Measurements from ENCODE around the gene BIRC7. TPM values are rescaled to one million over a fixed set of nuclear protein-coding genes. Genes with fewer than 3 reads are reported as not detected.
A peak's percentile ranks its signal among the peaks of the same experiment; 100 is the strongest.

The BIRC7 gene
- total RNA-seq, 1 donor from 2014 or later = not detected

DNA sequence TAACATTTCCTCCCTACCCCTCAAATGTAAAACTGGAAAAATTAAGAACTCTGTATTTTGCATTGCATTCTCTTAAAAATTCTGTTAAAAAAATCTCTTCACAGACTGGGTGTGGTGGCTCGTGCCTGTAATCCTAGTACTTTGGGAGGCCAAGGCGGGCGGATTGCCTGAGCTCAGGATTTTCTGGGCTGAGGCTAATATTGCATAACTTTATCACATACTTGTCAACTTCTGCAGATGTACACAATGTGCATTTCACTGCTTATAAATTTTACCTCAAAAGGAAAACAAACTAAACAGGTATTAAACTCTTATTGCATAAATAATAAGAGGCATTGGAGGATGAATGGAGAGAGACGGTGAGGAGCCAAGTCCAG, 40.9 kb upstream of the BIRC7 start:
- Mint-ChIP-seq H3K36me3 (ENCODE audit: low read depth) (peaks cover 29% of the 10 kb centered on the region), H3K9me3 (no peaks in the 10 kb centered on the region), H3K27ac (no peak overlapping the region), H3K4me1 (peaks cover 8% of the 10 kb centered on the region), H3K4me3 (no peak overlapping the region), H3K27me3 (no peaks in the 10 kb centered on the region)
- DNase-seq = no peak
- intact Hi-C loops (cut with micrococcal nuclease) = no loop called here

DNA sequence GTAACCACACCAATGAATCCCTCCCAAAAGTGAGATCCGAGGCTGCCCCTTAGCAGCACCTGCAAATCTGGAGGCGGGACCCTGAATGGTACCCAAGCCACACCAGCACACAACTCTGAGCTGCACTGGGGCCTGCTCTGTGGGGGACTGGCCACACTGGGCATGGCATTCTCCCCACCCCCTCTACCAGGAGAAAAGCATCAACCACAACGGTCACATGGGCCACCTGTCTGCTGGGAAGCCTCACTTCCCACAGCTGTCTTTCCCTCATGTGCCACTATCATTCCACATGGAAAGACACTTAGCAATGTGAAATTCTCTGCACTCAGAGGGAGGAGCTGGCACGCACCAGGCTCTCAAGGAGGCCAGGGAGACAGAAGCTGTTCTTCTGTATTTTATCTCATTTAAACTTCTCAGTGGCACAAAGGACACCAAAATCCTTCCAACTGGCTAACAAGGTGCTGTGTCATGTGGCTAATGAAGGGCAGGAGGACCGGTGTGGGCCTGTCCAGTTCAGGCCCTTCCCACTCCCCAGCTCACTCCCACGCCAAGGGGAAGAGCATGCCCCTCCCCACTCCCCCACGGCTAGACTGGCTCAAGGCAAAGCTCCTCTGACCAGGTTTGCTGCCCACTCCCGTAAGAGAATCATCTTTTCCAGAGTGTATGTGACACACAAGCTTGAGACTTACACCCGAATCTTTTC, 38.8 kb upstream of the BIRC7 start:
- Mint-ChIP-seq H3K9me3 (no peaks in the 10 kb centered on the region), H3K4me3 (no peak overlapping the region), H3K4me1 (peaks cover 8% of the 10 kb centered on the region), H3K27me3 (no peaks in the 10 kb centered on the region), H3K36me3 (ENCODE audit: low read depth) (peaks cover 37% of the 10 kb centered on the region), H3K27ac (no peak overlapping the region)
- intact Hi-C loops (cut with micrococcal nuclease) = no loop called here
- DNase-seq = no peak

DNA sequence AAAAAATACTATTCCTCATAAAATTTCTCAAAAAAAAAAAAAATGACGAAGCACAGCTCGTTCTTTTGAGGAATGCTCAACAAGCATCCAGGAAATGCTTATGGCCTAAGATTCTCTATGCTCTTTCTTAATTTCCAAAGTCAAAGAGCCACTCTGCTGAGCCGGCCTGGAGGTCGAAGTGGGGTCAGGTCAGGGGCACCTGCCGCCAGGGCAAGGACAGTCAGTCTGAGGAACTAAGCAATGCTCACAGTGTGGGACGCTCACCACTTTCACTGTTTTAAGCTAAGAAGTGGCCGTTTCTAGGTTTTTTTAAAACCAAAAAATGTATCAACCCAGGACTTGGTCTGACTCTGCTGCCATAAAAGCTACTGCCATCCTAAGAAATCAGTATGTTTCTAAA, 37.1 kb upstream of the BIRC7 start:
- Mint-ChIP-seq H3K36me3 (ENCODE audit: low read depth) (peaks cover 45% of the 10 kb centered on the region), H3K4me1 (peaks cover 8% of the 10 kb centered on the region), H3K27me3 (no peaks in the 10 kb centered on the region), H3K27ac (no peak overlapping the region), H3K4me3 (no peak overlapping the region), H3K9me3 (no peaks in the 10 kb centered on the region)
- intact Hi-C loops (cut with micrococcal nuclease) = no loop called here
- DNase-seq = no peak

DNA sequence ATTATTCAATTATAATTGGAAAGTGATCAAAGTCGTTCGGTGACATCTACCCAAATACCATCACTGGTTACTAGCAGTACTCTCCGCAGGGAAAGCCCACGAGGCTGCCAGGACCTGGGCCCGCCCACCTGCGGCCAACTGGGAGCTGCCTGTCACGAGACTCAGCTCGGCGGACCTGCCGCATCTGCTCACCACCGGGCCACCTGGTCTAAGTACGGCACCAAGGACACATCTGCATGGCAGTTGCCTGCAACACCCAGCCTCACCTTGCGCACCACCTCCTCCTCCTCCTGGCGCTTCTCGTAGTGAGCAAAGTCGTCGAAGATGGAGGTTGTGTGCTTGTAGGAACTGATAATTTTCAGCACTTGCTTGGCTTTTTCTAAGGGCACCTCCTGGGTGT, 33.7 kb upstream of the BIRC7 start:
- Mint-ChIP-seq H3K27ac (no peak overlapping the region), H3K27me3 (no peaks in the 10 kb centered on the region), H3K4me1 (peaks cover 3% of the 10 kb centered on the region), H3K9me3 (no peaks in the 10 kb centered on the region), H3K4me3 (no peak overlapping the region), H3K36me3 (ENCODE audit: low read depth) (peaks cover 49% of the 10 kb centered on the region)
- intact Hi-C loops (cut with micrococcal nuclease) = no loop called here
- no peak for DNase-seq

DNA sequence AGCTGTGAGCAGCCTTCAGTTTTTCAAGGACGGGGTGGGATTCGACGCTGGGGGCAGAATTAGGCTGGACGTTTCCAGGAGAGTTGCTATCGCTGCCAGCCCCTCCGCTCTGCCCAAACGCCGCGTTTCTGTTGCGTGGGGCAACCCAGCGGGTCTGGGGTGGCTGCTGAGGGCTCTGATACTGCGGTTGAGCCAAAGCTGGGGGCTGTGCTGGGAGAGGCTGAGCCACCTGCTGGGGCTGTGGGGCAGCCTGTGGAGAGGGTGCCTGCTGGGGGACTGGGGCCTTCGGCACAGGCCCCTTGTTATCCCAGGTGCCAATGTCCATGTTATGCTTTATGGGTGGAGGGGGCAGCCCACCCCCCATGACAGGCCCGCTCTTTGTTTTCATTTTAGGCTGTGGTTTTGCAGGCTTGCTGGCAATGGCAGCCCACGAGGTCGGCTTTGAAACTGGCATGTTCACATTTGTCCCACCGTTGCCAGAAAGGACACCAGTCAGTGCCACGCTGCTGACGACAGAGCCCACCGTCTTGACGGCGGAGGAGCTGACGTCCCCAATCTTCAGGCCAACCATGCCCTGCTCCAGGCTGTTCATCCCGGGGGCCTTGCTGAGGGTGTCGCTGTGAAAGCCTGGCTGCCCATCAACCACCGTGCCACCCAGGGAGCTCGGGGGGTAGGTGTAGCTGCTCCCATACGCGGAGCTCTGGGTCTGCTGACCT, 32.7 kb upstream of the BIRC7 start:
- H3K27ac Mint-ChIP-seq = no peak overlapping the region
- DNase-seq = no peak
- H3K4me1 Mint-ChIP-seq = peaks cover 4% of the 10 kb centered on the region
- no peaks in the 10 kb centered on the region for H3K9me3 Mint-ChIP-seq
- intact Hi-C loops (cut with micrococcal nuclease) = no loop called here
- no peaks in the 10 kb centered on the region for H3K27me3 Mint-ChIP-seq
- no peak overlapping the region for H3K4me3 Mint-ChIP-seq
- peaks cover 49% of the 10 kb centered on the region for H3K36me3 Mint-ChIP-seq (ENCODE audit: low read depth)

DNA sequence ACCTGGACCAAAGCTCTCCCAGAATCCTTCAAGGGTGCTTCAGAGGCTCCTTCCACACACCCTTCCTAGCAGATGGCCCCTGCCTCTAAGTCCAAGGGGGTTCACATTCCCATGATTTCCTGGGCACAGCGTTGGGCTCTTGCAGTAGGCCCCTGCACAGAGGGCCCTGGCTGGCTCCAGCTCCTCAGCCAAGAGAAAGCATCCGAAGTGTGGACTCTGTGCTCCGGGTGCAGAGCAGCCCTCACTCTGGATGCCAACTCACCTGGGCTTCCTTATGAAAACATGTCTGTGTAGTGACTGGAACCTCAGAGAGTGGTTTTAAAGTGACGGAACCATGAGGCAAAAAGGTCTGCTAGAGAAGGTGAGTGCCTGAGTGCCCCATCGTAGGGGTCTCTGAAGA, 31.3 kb upstream of the BIRC7 start:
- peaks cover 50% of the 10 kb centered on the region for H3K36me3 Mint-ChIP-seq (ENCODE audit: low read depth)
- H3K27ac Mint-ChIP-seq = no peak overlapping the region
- intact Hi-C loops (cut with micrococcal nuclease) = no loop called here
- DNase-seq = no peak
- H3K4me3 Mint-ChIP-seq = no peak overlapping the region
- H3K27me3 Mint-ChIP-seq = no peaks in the 10 kb centered on the region
- H3K9me3 Mint-ChIP-seq = no peaks in the 10 kb centered on the region
- H3K4me1 Mint-ChIP-seq = peaks cover 6% of the 10 kb centered on the region

DNA sequence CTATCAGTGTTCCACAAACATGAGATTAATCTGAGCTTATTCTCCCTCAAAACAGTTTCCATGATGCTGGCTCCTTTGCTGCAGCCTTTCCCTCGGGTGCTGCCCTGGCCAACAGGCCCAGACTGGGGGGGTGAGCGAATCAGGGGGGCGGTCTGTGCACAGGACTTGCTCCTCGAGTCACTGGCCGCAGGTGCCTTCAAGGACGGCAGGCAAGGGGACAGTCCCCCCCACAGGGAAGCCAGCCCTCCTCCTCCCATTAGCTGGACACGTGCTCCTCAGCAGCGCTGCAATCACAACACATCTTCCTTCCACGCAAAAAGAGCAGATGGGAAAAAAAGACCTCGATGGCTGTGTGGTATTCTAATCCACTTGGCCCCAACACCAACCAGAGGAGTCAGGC, 29.8 kb upstream of the BIRC7 start:
- intact Hi-C loops (cut with micrococcal nuclease) = no loop called here
- Mint-ChIP-seq H3K9me3 (no peaks in the 10 kb centered on the region), H3K27me3 (no peaks in the 10 kb centered on the region), H3K4me1 (peaks cover 6% of the 10 kb centered on the region), H3K27ac (no peak overlapping the region), H3K36me3 (ENCODE audit: low read depth) (peaks cover 57% of the 10 kb centered on the region), H3K4me3 (no peak overlapping the region)
- no peak for DNase-seq

DNA sequence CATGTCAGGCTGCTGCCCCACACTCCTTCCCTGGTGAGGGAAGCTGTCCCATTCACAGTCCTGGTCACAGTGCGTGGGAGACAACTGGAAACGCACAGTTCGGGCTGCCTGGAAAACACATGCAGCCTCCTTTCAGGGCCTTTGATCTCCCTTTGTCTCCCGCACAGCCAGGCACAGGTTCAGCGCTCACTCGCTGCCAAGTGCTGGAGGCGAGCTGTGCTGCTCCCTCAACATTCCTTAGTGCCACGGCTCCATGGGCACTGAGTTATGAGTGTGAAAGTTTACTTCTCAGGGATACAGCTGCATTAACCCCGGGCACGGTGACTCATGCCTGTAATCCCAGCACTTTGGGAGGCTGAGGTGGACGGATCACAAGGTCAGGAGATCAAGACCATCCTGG, 28.8 kb upstream of the BIRC7 start:
- no peaks in the 10 kb centered on the region for H3K9me3 Mint-ChIP-seq
- H3K27ac Mint-ChIP-seq = no peak overlapping the region
- peaks cover 10% of the 10 kb centered on the region for H3K4me1 Mint-ChIP-seq
- no peak overlapping the region for H3K4me3 Mint-ChIP-seq
- H3K27me3 Mint-ChIP-seq = no peaks in the 10 kb centered on the region
- intact Hi-C loops (cut with micrococcal nuclease) = no loop called here
- H3K36me3 Mint-ChIP-seq (ENCODE audit: low read depth) = peaks cover 52% of the 10 kb centered on the region
- no peak for DNase-seq

DNA sequence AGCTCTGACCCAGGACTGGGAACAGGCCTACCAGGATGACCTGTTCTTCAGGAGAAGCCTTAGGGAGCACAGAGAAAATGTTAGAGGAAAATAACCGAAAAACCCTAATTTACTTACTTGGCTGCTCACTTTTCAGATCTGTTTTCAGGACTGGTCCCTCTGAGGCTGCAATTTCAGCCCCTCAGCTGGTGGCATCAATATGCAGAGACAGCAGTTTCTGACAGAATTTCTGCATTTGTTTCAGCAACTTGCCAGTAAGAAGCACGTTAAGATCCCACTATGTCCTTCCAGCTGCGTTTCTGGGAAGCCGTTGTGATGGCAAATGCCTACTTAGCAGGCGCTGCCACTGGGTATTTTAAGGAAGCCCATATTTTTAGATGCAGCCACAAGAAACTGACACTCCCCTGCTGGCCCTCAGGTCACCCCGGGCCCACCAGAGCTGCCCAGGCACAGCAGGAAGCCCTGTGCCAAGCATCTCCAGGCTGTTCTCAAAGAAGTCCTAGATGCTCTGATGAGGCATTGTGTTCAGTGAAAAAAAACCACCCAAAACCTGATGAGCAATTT, 27.3 kb upstream of the BIRC7 start:
- no peak overlapping the region for H3K4me3 Mint-ChIP-seq
- no peak overlapping the region for H3K27ac Mint-ChIP-seq
- no peak for DNase-seq
- H3K36me3 Mint-ChIP-seq (ENCODE audit: low read depth) = peaks cover 57% of the 10 kb centered on the region
- intact Hi-C loops (cut with micrococcal nuclease) = no loop called here
- peaks cover 21% of the 10 kb centered on the region for H3K4me1 Mint-ChIP-seq
- no peaks in the 10 kb centered on the region for H3K27me3 Mint-ChIP-seq
- no peaks in the 10 kb centered on the region for H3K9me3 Mint-ChIP-seq

DNA sequence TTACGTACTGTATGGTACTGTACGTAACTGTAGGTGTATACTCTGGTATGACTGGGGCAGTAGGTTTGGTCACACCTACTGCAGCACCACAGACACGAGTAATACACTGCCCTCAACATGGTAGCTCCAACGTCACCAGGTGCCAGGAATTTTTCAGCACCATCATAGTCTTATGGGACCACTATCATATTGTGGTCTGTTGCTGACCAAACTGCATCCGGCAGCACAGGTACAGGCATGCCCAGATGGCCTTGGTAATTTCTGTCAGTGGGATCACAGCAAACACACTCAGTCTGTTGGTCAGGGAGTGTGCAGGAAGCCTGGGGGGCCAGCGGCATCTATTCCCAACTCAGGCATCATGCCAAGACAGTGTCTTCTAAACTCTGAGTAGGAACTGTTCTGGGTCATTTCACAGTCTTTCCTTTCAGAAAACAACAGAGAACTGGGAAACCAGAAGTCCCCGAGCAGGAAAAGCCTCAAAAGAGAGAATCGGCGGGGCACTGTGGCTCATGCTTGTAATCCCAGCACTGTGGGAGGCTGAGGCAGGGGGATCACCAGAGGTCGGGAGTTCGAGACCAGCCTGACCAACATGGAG, 25.6 kb upstream of the BIRC7 start:
- Mint-ChIP-seq H3K36me3 (ENCODE audit: low read depth) (peaks cover 59% of the 10 kb centered on the region), H3K4me1 (peaks cover 34% of the 10 kb centered on the region), H3K4me3 (no peak overlapping the region), H3K27ac (no peak overlapping the region), H3K9me3 (no peaks in the 10 kb centered on the region), H3K27me3 (peaks cover under 1% of the 10 kb centered on the region)
- intact Hi-C loops (cut with micrococcal nuclease) = no loop called here
- no peak for DNase-seq

DNA sequence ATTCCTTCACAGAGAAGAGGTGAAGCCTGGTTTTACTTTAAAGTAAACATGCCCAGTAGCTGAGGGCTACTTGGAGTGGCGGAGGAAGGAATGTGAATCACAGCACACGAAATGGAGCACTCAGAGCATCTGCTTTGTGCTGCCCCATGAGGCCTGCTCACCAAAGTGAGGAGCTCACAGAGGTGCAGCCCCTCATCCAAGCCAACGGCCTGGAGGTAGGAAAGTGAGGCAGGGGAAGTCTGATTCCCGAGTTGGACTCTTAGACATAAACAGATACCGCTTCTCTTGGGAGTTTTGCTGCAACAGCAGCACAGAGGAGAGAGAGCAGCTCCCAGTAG, 23.3 kb upstream of the BIRC7 start:
- Mint-ChIP-seq H3K4me3 (peak overlapping the region; percentile 21), H3K9me3 (no peaks in the 10 kb centered on the region), H3K27ac (no peak overlapping the region), H3K4me1 (peaks cover 41% of the 10 kb centered on the region), H3K36me3 (ENCODE audit: low read depth) (peaks cover 51% of the 10 kb centered on the region), H3K27me3 (peaks cover 2% of the 10 kb centered on the region)
- intact Hi-C loops (cut with micrococcal nuclease) = no loop called here
- DNase-seq = no peak

DNA sequence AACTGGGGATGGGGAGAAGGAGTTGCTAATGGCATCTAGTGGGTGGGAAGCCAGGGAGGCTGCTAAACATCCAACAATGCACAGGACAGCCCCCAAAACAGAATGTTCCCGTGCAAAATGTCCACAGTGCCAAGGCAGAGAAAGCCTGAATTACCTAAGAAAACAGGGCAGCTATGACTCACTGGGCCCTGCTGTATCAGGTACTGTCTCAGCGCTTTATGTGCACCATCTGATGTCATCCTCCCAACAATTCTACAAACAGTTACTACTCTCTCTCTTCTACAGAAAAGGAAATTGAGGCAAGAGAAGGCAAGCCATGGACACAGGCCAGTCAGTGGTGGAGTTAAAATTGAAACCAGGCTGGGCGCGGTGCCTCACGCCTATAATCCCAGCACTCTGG, 22.9 kb upstream of the BIRC7 start:
- intact Hi-C loops (cut with micrococcal nuclease) = no loop called here
- no peak overlapping the region for H3K27ac Mint-ChIP-seq
- H3K36me3 Mint-ChIP-seq (ENCODE audit: low read depth) = peaks cover 46% of the 10 kb centered on the region
- H3K27me3 Mint-ChIP-seq = peaks cover 2% of the 10 kb centered on the region
- H3K9me3 Mint-ChIP-seq = no peaks in the 10 kb centered on the region
- no peak for DNase-seq
- H3K4me1 Mint-ChIP-seq = peaks cover 41% of the 10 kb centered on the region
- peak overlapping the region; percentile 37 for H3K4me3 Mint-ChIP-seq

DNA sequence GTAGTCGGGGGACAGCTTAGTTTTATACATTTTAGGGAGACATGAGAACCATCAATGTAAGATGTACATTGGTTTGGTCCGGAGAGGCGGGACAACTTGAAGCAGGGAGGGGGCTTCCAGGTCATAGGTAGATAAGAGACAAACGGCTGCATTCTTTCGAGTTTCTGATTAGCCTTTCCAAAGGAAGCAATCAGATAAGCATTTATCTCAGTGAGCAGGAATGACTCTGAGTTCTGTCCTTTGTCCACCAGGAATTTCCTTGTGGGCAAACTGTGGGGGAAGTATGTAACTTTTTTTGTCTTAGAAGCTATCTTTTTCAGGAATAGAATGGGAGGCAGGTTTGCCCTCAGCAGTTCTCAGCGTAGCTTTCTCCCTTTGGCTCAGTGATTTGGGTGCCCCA, 21.2 kb upstream of the BIRC7 start:
- peak overlapping the region; percentile 99 for H3K4me3 Mint-ChIP-seq
- peaks cover 40% of the 10 kb centered on the region for H3K36me3 Mint-ChIP-seq (ENCODE audit: low read depth)
- intact Hi-C loops (cut with micrococcal nuclease) = no loop called here
- no peak for DNase-seq
- peaks cover 37% of the 10 kb centered on the region for H3K4me1 Mint-ChIP-seq
- H3K27ac Mint-ChIP-seq = peak overlapping the region; percentile 96
- H3K27me3 Mint-ChIP-seq = peaks cover 2% of the 10 kb centered on the region
- no peaks in the 10 kb centered on the region for H3K9me3 Mint-ChIP-seq
